ENCODE data around the gene SAMD4A.

Gene SAMD4A

GRCh38 chr14:54807881-54808280 is 241.0 kb downstream of the SAMD4A start:
- no peak overlapping the region for H3K27ac ChIP-seq
- TF ChIP-seq CTCF (IDR thresholded peaks at IDR 0.05), result no peak
- H3K4me3 ChIP-seq, result no peak overlapping the region
- peak; percentile 65 for DNase-seq (ENCODE audit: low spot score)

GRCh38 chr14:54808326-54809161 is 241.6 kb downstream of the SAMD4A start:
- no peak for TF ChIP-seq CTCF (IDR thresholded peaks at IDR 0.05)
- peak; percentile 49 for DNase-seq (ENCODE audit: low spot score)
- no peak overlapping the region for H3K27ac ChIP-seq
- H3K4me3 ChIP-seq, result no peak overlapping the region

- no peak for TF ChIP-seq CTCF (IDR thresholded peaks at IDR 0.05)
- Histone ChIP-seq H3K27ac (no peak overlapping the region), H3K4me3 (no peak overlapping the region)
- peak; percentile 22 for DNase-seq (ENCODE audit: low spot score)
Observed at GRCh38 chr14:54809767-54810166, 242.8 kb downstream of the SAMD4A start.

GRCh38 chr14:54812617-54813016 is 245.7 kb downstream of the SAMD4A start:
- no peak for DNase-seq (ENCODE audit: low spot score)
- Histone ChIP-seq H3K27ac (no peak overlapping the region), H3K4me3 (no peak overlapping the region)
- no peak for TF ChIP-seq CTCF (IDR thresholded peaks at IDR 0.05)

- no peak for DNase-seq (ENCODE audit: low spot score)
- no peak overlapping the region for H3K27ac ChIP-seq
- no peak for TF ChIP-seq CTCF (IDR thresholded peaks at IDR 0.05)
- no peak overlapping the region for H3K4me3 ChIP-seq
Observed at GRCh38 chr14:54813081-54813480, 246.2 kb downstream of the SAMD4A start.

GRCh38 chr14:54814076-54814475 is 247.1 kb downstream of the SAMD4A start:
- no peak for TF ChIP-seq CTCF (IDR thresholded peaks at IDR 0.05)
- no peak for DNase-seq (ENCODE audit: low spot score)
- no peak overlapping the region for H3K4me3 ChIP-seq
- H3K27ac ChIP-seq, result no peak overlapping the region

GRCh38 chr14:54815016-54815415 is 248.1 kb downstream of the SAMD4A start:
- no peak overlapping the region for H3K4me3 ChIP-seq
- no peak for TF ChIP-seq CTCF (IDR thresholded peaks at IDR 0.05)
- H3K27ac ChIP-seq, result no peak overlapping the region
- DNase-seq (ENCODE audit: low spot score), result no peak

All from coronary artery (tissue), 2 donors.